Fibroblast of pulmonary artery (primary cell): ENCODE measurements around the gene NPAS3.

Experiments used
- DNase-seq: peaks from one replicate; pipeline ENCODE4 v3.0.0-alpha.2; 2010; ENCODE audit warnings: low read depth
- H3K4me3 ChIP-seq: replicated peaks from 2 replicates; pipeline ENCODE4 v1.5.1; 2011; ENCODE audit warnings: low read depth, mild to moderate bottlenecking, control low read depth, low read length, moderate library complexity
- CTCF ChIP-seq: IDR thresholded peaks from 2 replicates; pipeline ENCODE4 v1.5.1; 2011; ENCODE audit warnings: mild to moderate bottlenecking, control low read depth, low read length, inconsistent platforms; ENCODE audit errors: missing control alignments

Gene NPAS3

GRCh38 chr14:33347796-33348195 is 409.1 kb downstream of the NPAS3 start:
- TF ChIP-seq CTCF: no peak
- H3K4me3 ChIP-seq: no peak overlapping the region
- DNase-seq: peak; percentile 34

DNA sequence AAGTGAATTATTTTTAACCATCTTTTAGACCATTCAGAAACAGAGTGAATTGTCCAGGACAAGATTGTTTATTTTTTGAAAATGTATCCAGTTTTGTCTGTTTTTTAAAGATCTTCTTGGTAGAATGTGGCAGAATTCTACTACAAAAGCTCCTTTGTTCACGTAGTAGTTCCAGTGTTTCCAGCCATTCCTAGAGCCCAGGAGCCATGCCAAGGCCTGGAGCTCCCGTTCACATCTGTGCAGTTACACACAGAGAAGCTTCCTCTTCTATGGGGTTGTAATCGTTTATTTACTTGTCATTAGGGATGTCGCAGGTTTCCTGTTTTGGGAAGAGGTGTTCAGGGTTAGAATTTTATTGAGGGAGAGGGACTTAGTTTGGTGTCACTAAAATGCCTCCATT is 409.8 kb downstream of the NPAS3 start:
- H3K4me3 ChIP-seq: no peak overlapping the region
- no peak for TF ChIP-seq CTCF
- DNase-seq: no peak

- TF ChIP-seq CTCF: no peak
- H3K4me3 ChIP-seq: no peak overlapping the region
- no peak for DNase-seq
Measured at GRCh38 chr14:33349871-33350270, 411.2 kb downstream of the NPAS3 start.

- DNase-seq: no peak
- no peak for TF ChIP-seq CTCF
- no peak overlapping the region for H3K4me3 ChIP-seq
Measured at GRCh38 chr14:33350366-33350990, 411.8 kb downstream of the NPAS3 start.

GRCh38 chr14:33352821-33353220 is 414.1 kb downstream of the NPAS3 start:
- TF ChIP-seq CTCF: no peak
- H3K4me3 ChIP-seq: no peak overlapping the region
- no peak for DNase-seq

- TF ChIP-seq CTCF: no peak
- no peak overlapping the region for H3K4me3 ChIP-seq
- no peak for DNase-seq
Measured at GRCh38 chr14:33356181-33356580, 417.5 kb downstream of the NPAS3 start.

- no peak for TF ChIP-seq CTCF
- DNase-seq: no peak
- H3K4me3 ChIP-seq: no peak overlapping the region
Measured at GRCh38 chr14:33357225-33358010, 418.7 kb downstream of the NPAS3 start.
